Measurements from ENCODE around the gene ME2.
A peak's percentile ranks its signal among the peaks of the same experiment; 100 is the strongest.
"Not testable (repeated sequence)": the region's sequence is repeated elsewhere in the genome, so short reads cannot be mapped to it uniquely, and the experiment has no call there.

ME2 gene

DNA sequence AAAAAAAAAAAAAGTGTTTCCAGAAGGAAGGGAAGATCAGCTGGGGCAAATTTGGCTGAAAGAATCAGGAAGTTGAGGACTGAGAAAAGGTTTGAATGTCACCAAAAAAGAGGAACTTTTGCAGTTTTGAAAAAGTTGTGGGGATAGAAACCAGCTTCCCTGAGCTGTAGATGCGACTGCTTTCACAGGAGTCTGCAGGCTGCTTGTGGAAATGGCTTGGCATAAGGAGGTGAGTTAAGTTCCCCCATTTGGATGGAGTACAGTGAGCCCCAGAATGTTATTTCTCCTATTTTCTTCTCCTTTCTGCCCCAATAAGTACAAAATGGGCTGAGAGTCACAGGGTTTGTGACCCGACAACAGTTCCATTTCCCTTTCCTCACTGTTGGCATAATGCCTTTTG is 16.5 kb upstream of the ME2 start:
- DNase-seq (ENCODE audit: low read depth), result no peak

- no peak for DNase-seq (ENCODE audit: low read depth)
These were observed 15.0 kb upstream of the ME2 start for GRCh38 chr18:50863840-50864375.

DNA sequence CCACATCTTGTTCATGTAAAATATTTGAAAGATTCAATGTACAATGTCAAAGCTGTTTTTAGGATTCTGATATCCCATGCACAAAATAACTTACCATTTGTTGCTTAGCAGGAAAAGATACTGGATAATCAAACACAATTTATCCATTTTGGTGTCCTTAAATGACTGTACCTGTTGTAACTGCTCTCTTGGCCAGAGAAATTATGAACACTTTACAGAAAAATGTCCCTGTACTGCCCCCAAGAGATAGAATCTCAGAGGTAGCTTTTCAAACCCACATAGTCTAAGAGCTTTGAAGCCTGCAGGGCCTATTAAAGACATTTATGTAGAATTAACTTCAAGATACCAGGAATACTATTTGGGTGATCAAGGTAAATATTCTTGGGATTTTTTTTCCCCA is 12.2 kb upstream of the ME2 start:
- DNase-seq (ENCODE audit: low read depth), result no peak

DNA sequence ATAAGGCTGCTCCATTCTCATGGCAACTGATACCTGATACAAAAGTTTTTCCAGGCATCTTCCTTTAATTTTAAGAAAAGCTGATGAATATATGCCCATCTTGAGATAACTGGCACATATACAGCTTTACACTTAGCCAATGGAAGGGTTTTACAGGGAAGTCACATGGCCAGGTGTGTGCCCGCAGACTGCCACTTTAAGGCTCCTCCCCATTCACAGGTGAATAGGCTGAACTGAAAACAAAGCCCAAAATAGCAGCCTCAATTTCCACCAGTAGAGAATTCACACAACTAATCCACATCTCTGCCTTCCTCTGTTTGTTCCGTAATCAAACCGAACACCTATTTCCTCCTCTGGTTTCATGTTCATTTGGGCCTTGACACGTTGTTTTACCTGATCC is 9.8 kb upstream of the ME2 start:
- DNase-seq (ENCODE audit: low read depth), result no peak

DNA sequence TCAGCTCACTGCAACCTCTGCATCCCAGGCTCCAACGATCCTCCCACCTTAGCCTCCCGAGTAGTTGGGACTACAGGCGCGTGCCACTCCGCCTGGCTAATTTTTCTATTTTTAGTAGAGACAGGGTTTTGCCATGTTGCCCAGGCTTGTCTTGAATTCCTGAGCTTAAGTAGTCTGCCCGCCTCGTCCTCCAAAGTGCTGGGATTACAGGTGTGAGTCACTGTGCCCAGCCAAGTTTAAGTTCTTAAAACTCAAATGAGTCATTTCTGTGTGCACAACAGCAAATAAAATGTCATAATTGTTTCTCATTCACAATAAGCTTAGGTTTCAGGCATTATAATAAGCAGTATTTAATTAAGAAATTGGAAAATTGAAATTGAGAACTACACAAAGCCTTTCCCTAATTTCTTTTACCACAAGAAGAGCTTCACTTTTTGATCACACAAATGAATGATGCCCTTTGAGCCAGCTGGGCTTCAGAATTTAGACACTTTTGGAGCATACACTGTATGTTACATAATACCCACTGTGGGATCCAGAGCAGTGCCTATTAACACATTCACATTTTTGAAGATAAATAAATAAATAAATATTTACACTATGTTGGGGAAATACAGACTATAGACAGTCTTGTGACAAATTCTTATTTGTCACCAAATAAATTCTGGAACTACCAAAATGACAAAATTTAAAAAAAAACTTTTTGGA is 8.6 kb upstream of the ME2 start:
- peak; percentile 18 for DNase-seq (ENCODE audit: low read depth)

DNA sequence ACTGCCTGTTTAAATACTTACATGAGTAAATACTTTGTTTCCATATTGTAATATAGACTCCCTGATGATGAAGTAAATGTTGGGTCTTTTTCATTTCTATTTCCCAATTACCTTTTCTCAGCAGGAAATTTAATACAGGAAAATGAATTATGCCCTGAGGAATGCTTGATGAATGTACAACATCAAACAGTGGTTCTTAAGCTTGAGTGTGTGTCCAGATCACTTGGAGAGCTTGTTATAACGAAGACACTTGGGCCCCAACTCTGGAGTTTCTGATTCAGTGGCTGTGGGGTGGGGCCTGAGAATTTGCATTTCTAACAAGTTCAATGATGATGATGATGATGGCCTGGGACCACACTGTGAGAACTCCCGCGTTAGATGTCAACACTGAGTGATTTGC is 7.1 kb upstream of the ME2 start:
- no peak for DNase-seq (ENCODE audit: low read depth)

DNA sequence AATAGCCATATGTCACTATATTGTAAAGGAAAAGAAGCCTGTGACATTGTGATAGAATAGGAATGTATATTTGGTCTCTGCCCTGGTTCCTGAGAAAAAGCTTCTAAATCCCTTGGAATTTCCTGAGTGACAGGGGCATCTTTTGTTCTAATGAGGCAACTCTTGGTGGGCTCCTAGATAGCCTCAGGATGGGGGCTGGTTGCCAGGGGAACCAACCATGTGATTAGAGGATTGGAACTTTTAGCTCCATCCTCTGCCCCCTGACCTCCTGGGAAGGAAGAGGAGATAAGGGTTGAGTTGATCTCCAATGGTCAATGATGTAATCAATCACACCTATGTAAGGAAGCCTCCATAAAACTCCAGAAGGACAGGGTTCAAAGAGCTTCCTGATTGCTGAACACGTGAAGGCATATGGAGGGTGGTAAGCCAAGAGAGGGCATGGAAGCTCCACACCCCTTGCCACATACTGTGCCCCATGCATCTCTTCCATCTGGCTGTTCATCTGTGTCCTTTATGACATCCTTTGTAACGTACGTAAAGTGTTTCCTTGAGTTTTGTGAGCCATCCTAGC is 2.9 kb upstream of the ME2 start:
- DNase-seq (ENCODE audit: low read depth), result no peak

- no peak for DNase-seq (ENCODE audit: low read depth)
These were observed 1.2 kb upstream of the ME2 start for GRCh38 chr18:50877545-50878265.

- peak; percentile 19 for DNase-seq (ENCODE audit: low read depth)
These were observed 592 bp downstream of the ME2 start for GRCh38 chr18:50879302-50880118.

GRCh38 chr18:50880119-50880465 is 1.2 kb downstream of the ME2 start:
- no peak for DNase-seq (ENCODE audit: low read depth)

GRCh38 chr18:50880944-50881343 is 2.0 kb downstream of the ME2 start:
- DNase-seq (ENCODE audit: low read depth), result not testable (repeated sequence)

- no peak for DNase-seq (ENCODE audit: low read depth)
These were observed 8.0 kb downstream of the ME2 start for GRCh38 chr18:50886929-50887328.

GRCh38 chr18:50895350-50896045 is 16.6 kb downstream of the ME2 start:
- DNase-seq (ENCODE audit: low read depth), result no peak

DNA sequence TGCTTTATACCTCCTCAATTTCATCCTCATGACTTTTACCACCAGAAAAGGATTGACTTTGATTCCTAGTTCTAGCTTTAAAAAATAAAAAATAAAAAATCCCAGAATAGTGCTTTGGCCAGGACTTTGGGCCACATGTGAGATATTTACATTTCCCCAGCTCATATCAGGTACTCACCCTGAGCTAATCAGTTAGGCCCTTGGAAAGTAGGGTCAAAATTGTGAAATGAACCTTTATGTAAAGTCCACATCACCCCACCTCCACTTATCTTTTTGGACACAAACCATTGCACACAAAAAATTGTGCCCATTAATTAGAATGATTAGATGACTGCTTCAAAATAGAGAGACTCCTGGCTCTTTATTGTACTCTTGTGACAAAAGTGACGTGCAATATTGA is 17.2 kb downstream of the ME2 start:
- DNase-seq (ENCODE audit: low read depth), result no peak

DNA sequence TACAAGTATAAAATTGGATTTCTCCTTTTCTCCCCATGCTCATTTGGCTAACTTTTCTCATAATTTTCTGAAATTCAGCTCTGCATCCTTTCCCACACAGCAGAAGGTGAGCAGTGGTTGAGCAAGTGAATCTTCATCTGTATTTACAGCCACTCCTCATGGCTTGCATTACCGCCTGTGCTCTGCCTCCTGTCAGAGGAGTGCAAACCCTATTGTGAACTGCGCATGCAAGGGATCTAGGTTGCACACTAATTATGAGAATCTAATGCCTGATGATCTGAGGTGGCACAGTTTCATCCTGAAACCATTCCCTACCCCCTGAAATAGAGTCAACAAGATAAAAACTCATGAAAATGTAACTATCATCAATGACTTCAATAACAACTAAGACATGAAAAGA is 20.0 kb downstream of the ME2 start:
- DNase-seq (ENCODE audit: low read depth), result no peak

GRCh38 chr18:50902797-50903196 is 23.9 kb downstream of the ME2 start:
- DNase-seq (ENCODE audit: low read depth), result no peak

GRCh38 chr18:50906843-50907242 is 27.9 kb downstream of the ME2 start:
- DNase-seq (ENCODE audit: low read depth), result no peak

DNA sequence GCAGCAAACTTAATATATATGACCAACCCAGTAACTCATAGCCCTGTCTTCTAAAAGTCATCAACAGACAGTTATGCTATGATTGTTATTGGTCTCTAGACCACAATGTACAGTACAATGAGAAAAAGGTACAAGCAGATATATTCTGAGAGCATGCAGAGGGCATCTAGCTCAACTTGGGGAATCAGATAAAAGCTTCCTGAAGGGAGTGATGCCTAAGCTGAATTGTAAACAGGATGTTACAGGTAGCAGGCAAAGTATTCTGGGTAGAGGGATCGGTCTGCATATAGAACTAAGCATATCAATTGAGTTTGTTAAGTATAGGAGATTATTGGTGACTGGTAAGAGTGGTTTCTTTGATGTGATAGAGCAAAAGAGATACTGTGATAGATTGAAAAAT is 30.3 kb downstream of the ME2 start:
- no peak for DNase-seq (ENCODE audit: low read depth)

- DNase-seq (ENCODE audit: low read depth), result no peak
These were observed 32.1 kb downstream of the ME2 start for GRCh38 chr18:50911006-50911405.

GRCh38 chr18:50917021-50917420 is 38.1 kb downstream of the ME2 start:
- DNase-seq (ENCODE audit: low read depth), result no peak

DNA sequence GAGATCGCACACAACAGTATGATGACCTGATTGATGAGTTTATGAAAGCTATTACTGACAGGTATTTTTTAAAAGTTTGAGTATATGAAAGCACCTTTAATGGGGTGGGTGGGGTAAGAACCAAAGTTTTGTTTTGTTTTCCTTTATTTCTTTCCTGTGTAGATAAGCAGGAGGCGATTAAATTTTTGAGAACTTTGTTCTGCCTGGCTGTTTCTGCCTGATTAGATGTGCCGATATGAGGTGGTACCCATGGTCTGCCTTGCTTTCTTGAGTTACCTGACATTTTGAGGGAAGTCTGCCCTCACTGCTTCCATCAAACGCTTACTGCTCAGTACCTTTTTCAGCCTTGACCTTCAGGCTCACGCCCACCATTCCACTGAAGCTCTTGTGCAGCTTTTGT is 39.2 kb downstream of the ME2 start:
- no peak for DNase-seq (ENCODE audit: low read depth)

GRCh38 chr18:50924372-50924771 is 45.5 kb downstream of the ME2 start:
- DNase-seq (ENCODE audit: low read depth), result no peak
